H1 (cell line): Measurements from ENCODE around the gene WASHC4. TPM values are rescaled to one million over a fixed set of nuclear protein-coding genes. Genes with fewer than 3 reads are reported as not detected.

ENCODE experiments used
- CTCF ChIA-PET: fragments of 300-600 bp; sonication (Branson Sonifier 250); formaldehyde crosslinking; loops from one replicate; lab custom pipeline; 2021; ENCODE audit not compliant: partially characterized antibody; lab: Charles Lee
- POLR2A ChIA-PET: fragments of 300-600 bp; sonication (Branson Sonifier 250); formaldehyde crosslinking; loops from one replicate; lab custom pipeline; 2021; ENCODE audit warnings: inconsistent platforms; ENCODE audit not compliant: partially characterized antibody; lab: Charles Lee
- DNase-seq, 2 experiments: peaks; one replicate each; pipeline versions ENCODE4 v3.0.0 to v3.0.0-alpha.2; 2010 to 2022; ENCODE audit warnings: low spot score in 2 of 2, low read depth in 1 of 2, mixed read lengths in 1 of 2
- FAIRE-seq: peaks from 2 replicates; lab custom pipeline; 2011; peaks lifted over from hg19 to GRCh38; lab: Jason Lieb, UNC
- H2AFZ ChIP-seq: 2 replicates; pipeline ENCODE4 v1.8.1; 2012; ENCODE audit warnings: low read length, inconsistent platforms
- H2AK5ac ChIP-seq: 2 replicates; pipeline ENCODE4 v1.6.1; 2013; ENCODE audit warnings: low read depth, low read length
- H2BK120ac ChIP-seq: replicated peaks from 2 replicates; pipeline ENCODE3; 2013; ENCODE audit warnings: low read depth, low read length, inconsistent platforms
- H2BK12ac ChIP-seq: 2 replicates; pipeline ENCODE4 v1.6.1; 2013; ENCODE audit warnings: low read depth, low read length
- H2BK15ac ChIP-seq: 2 replicates; pipeline ENCODE4 v1.6.1; 2013; ENCODE audit warnings: low read length
- H2BK20ac ChIP-seq: 2 replicates; pipeline ENCODE4 v1.6.1; 2013; ENCODE audit warnings: low read length
- H2BK5ac ChIP-seq: 2 replicates; pipeline ENCODE4 v1.6.1; 2013; ENCODE audit warnings: low read depth, low read length
- H3K14ac ChIP-seq: 2 replicates; pipeline ENCODE4 v1.6.1; 2013; ENCODE audit warnings: inconsistent platforms; ENCODE audit not compliant: insufficient read length
- H3K18ac ChIP-seq: 2 replicates; pipeline ENCODE4 v1.6.1; 2013; ENCODE audit warnings: low read length; ENCODE audit errors: extremely low read depth
- H3K23ac ChIP-seq: 2 replicates; pipeline ENCODE4 v1.6.1; 2013; ENCODE audit warnings: inconsistent platforms; ENCODE audit not compliant: insufficient read length
- H3K23me2 ChIP-seq: 2 replicates; pipeline ENCODE4 v1.6.1; 2013; ENCODE audit warnings: low read depth, low read length
- H3K27ac ChIP-seq: 2 replicates; pipeline ENCODE4 v1.6.1; 2011; ENCODE audit warnings: low read depth, low read length, inconsistent platforms
- H3K27me3 ChIP-seq, 4 experiments: replicated peaks in 1 of 4; 1 replicate in 1 of 4; 2 replicates in 3 of 4; pipeline versions ENCODE4 v1.6.1 to v1.8.1; 2011 to 2013; ENCODE audit warnings: low read length in 3 of 4, mild to moderate bottlenecking in 3 of 4, inconsistent platforms in 2 of 4, mixed read lengths in 2 of 4, moderate library complexity in 1 of 4; ENCODE audit not compliant: control insufficient read depth in 3 of 4, insufficient read depth in 3 of 4; ENCODE audit errors: extremely low read depth in 1 of 4
- H3K36me3 ChIP-seq, 4 experiments: 2 replicates each; pipeline versions ENCODE4 v1.6.1 to v1.8.1; 2011 to 2013; ENCODE audit warnings: mild to moderate bottlenecking in 4 of 4, low read length in 3 of 4, moderate library complexity in 2 of 4, control low read depth in 1 of 4, inconsistent platforms in 1 of 4; ENCODE audit not compliant: insufficient read depth in 4 of 4, control insufficient read depth in 2 of 4
- H3K4ac ChIP-seq: replicated peaks from 2 replicates; pipeline ENCODE3; 2013; ENCODE audit warnings: low read length, low read depth, mixed read lengths, inconsistent platforms; ENCODE audit not compliant: insufficient read length
- H3K4me1 ChIP-seq, 4 experiments: replicated peaks in 1 of 4; 1 replicate in 1 of 4; 2 replicates in 3 of 4; pipeline versions ENCODE4 v1.6.1 to v1.8.1; 2011 to 2013; ENCODE audit warnings: low read length in 3 of 4, inconsistent platforms in 2 of 4, mixed read lengths in 1 of 4; ENCODE audit not compliant: insufficient read depth in 4 of 4, control insufficient read depth in 3 of 4
- H3K4me2 ChIP-seq, 2 experiments: 2 replicates each; pipeline versions ENCODE4 v1.6.1 to v1.8.1; 2011 to 2013; ENCODE audit warnings: low read depth in 2 of 2, low read length in 2 of 2, control low read depth in 1 of 2, inconsistent platforms in 1 of 2, mild to moderate bottlenecking in 1 of 2; ENCODE audit not compliant: insufficient read depth in 1 of 2
- H3K4me3 ChIP-seq, 4 experiments: fragments of 200-600, 300-600 bp in 1 of 4; sonication (generic), shearing (Covaris generic), sonication (Bioruptor Twin) in 1 of 4; 2 replicates each; pipeline versions ENCODE4 v1.5.1 to v1.8.1; 2011 to 2016; ENCODE audit warnings: low read length in 4 of 4, low read depth in 3 of 4, control low read depth in 2 of 4, inconsistent platforms in 2 of 4, mild to moderate bottlenecking in 2 of 4, mixed read lengths in 1 of 4, moderate library complexity in 1 of 4; ENCODE audit not compliant: insufficient read depth in 2 of 4; ENCODE audit errors: extremely low read depth in 1 of 4
- H3K56ac ChIP-seq: replicated peaks from 2 replicates; pipeline ENCODE3; 2013; ENCODE audit warnings: low read depth, mild to moderate bottlenecking, mixed read lengths, low read length, inconsistent platforms; ENCODE audit not compliant: insufficient read length
- H3K79me1 ChIP-seq: 2 replicates; pipeline ENCODE4 v1.6.1; 2013; ENCODE audit warnings: low read depth, low read length, control low read depth
- H3K79me2 ChIP-seq, 2 experiments: 2 replicates each; pipeline versions ENCODE4 v1.6.1 to v1.8.1; 2012 to 2013; ENCODE audit warnings: low read length in 2 of 2, mild to moderate bottlenecking in 2 of 2, inconsistent platforms in 1 of 2; ENCODE audit not compliant: insufficient read depth in 2 of 2, control insufficient read depth in 1 of 2
- H3K9ac ChIP-seq, 4 experiments: replicated peaks in 1 of 4; 1 replicate in 1 of 4; 2 replicates in 3 of 4; pipeline versions ENCODE4 v1.6.1 to v1.8.1; 2011 to 2013; ENCODE audit warnings: low read depth in 3 of 4, low read length in 3 of 4, control low read depth in 2 of 4, mild to moderate bottlenecking in 2 of 4, moderate library complexity in 2 of 4, inconsistent platforms in 1 of 4; ENCODE audit errors: extremely low read depth in 1 of 4
- H3K9me3 ChIP-seq, 2 experiments: 2 replicates each; pipeline versions ENCODE4 v1.6.1 to v1.8.1; 2012 to 2013; ENCODE audit warnings: mild to moderate bottlenecking in 2 of 2, moderate library complexity in 2 of 2, control low read depth in 1 of 2, inconsistent platforms in 1 of 2, low read depth in 1 of 2, low read length in 1 of 2, mixed read lengths in 1 of 2; ENCODE audit not compliant: insufficient read depth in 2 of 2
- H4K20me1 ChIP-seq, 2 experiments: replicated peaks in 1 of 2; 2 replicates each; pipeline versions ENCODE3 to v1.8.1; 2011 to 2013; ENCODE audit warnings: inconsistent platforms in 2 of 2, low read length in 2 of 2, mild to moderate bottlenecking in 1 of 2; ENCODE audit not compliant: insufficient read depth in 2 of 2, control insufficient read depth in 1 of 2
- H4K5ac ChIP-seq: 2 replicates; pipeline ENCODE4 v1.6.1; 2013; ENCODE audit warnings: low read length, low read depth, mixed read lengths, inconsistent platforms; ENCODE audit not compliant: insufficient read length
- H4K8ac ChIP-seq: 2 replicates; pipeline ENCODE4 v1.8.0; 2013; ENCODE audit warnings: mild to moderate bottlenecking, moderate library complexity, low read length, inconsistent platforms; ENCODE audit not compliant: insufficient read depth; ENCODE audit errors: extremely low read depth
- H4K91ac ChIP-seq: replicated peaks from 2 replicates; pipeline ENCODE3; 2013; ENCODE audit warnings: low read length, mixed read lengths, inconsistent platforms; ENCODE audit not compliant: insufficient read length
- KDM1A ChIP-seq: fragments of 200-600, 300-600 bp; sonication (generic); IDR thresholded peaks from 2 replicates; pipeline ENCODE4 v1.7.1; 2016; ENCODE audit warnings: mild to moderate bottlenecking, low read length, borderline replicate concordance
- MAFK ChIP-seq: IDR thresholded peaks from 2 replicates; pipeline ENCODE4 v1.6.1; 2012; ENCODE audit warnings: low read depth, mild to moderate bottlenecking, improper control_type of control experiment, low read length
- NRF1 ChIP-seq: IDR thresholded peaks from 2 replicates; pipeline ENCODE4 v1.6.1; 2011; ENCODE audit warnings: mild to moderate bottlenecking, low read depth, low read length, improper control_type of control experiment
- SP1 ChIP-seq: IDR thresholded peaks from 2 replicates; pipeline ENCODE4 v1.6.1; 2011; ENCODE audit warnings: low read depth, low read length
- SP4 ChIP-seq: IDR thresholded peaks from 2 replicates; pipeline ENCODE4 v1.6.1; 2012; ENCODE audit warnings: low read length, inconsistent platforms
- SRF ChIP-seq: IDR thresholded peaks from 2 replicates; pipeline ENCODE4 v1.6.1; 2011; ENCODE audit warnings: mild to moderate bottlenecking, low read depth, low read length, moderate library complexity
- TBP ChIP-seq: IDR thresholded peaks from 2 replicates; pipeline ENCODE4 v1.6.1; 2011; ENCODE audit warnings: low read depth, low read length, improper control_type of control experiment
- WGBS, 2 experiments: shearing (Covaris generic) in 1 of 2; methylation state at CpG; one replicate each; pipeline versions ENCODE4 v1.1.6 to v1.1.7; 2013 to 2015; ENCODE audit warnings: low lambda C conversion rate in 2 of 2, mixed read lengths in 2 of 2, inconsistent platforms in 1 of 2, low coverage in 1 of 2, missing lambda C conversion rate in 1 of 2; ENCODE audit not compliant: insufficient replicate concordance in 2 of 2, insufficient coverage in 1 of 2, insufficient read length in 1 of 2; ENCODE audit errors: extremely low coverage in 1 of 2, missing lambda C conversion rate in 1 of 2; 5-methylcytosine and 5-hydroxymethylcytosine counted together
- polyA plus RNA-seq, 7 experiments: library from polyadenylated mRNA; depleted of rRNA in 3 of 7; stranded (reverse) in 5 of 7; unstranded in 2 of 7; fragments of >200 nt in 5 of 7; fragments of 200-250 nt in 2 of 7; gene quantifications; 1 replicate in 5 of 7; 2 replicates in 1 of 7; 4 replicates in 1 of 7; pipeline versions ENCODE4 v1.2.1 to v1.2.3, GENCODE V29; 2011 to 2013; ENCODE audit warnings: missing spikeins in 2 of 7, mixed read lengths in 2 of 7
- total RNA-seq: library from RNA; stranded (reverse); fragmentation: NEBNext Ultra II Directional; extraction: Animal tissue kit (Norgen Biotek cat#: 25700); gene quantifications from 2 replicates; pipeline ENCODE4 v1.2.1, GENCODE V29; 2021

WASHC4 gene
- total and polyA plus RNA-seq, 2 of the 8 experiments (the other 6 are each of a cell fraction or from before 2014, with no cell fraction given): 13.0 to 38.5 TPM

GRCh38 chr12:105164068-105164467, 56.5 kb downstream of the WASHC4 start:
- no peak overlapping the region for H2BK15ac ChIP-seq
- no peak overlapping the region for H3K4me3 ChIP-seq
- no peak for DNase-seq
- no peaks in the 10 kb centered on the region for H3K9me3 ChIP-seq
- no peaks in the 10 kb centered on the region for H4K20me1 ChIP-seq
- no peak overlapping the region for H2AFZ ChIP-seq
- H3K27ac ChIP-seq: no peak overlapping the region
- no peak overlapping the region for H4K8ac ChIP-seq
- H3K79me1 ChIP-seq: no peaks in the 10 kb centered on the region
- H3K9ac ChIP-seq: no peak overlapping the region
- H3K4me2 ChIP-seq: no peak overlapping the region
- 92% methylated on average over 2 of the region's 2 CpGs; no CpG with 5 or more reads in 1 of the 2 experiments for WGBS, 2 experiments
- H2BK5ac ChIP-seq: no peak overlapping the region
- H3K4me1 ChIP-seq: no peaks in the 10 kb centered on the region
- no peak overlapping the region for H3K56ac ChIP-seq
- no peak overlapping the region for H2BK12ac ChIP-seq
- no peak overlapping the region for H4K5ac ChIP-seq
- H3K14ac ChIP-seq: no peak overlapping the region
- H3K4ac ChIP-seq: no peak overlapping the region
- H3K23me2 ChIP-seq: no peaks in the 10 kb centered on the region
- no peak overlapping the region for H2AK5ac ChIP-seq
- H3K23ac ChIP-seq: no peak overlapping the region
- H4K91ac ChIP-seq: no peak overlapping the region
- no peaks in the 10 kb centered on the region for H3K27me3 ChIP-seq
- CTCF ChIA-PET: no interaction called here
- no peaks in the 10 kb centered on the region for H3K79me2 ChIP-seq
- H3K18ac ChIP-seq: no peak overlapping the region
- H2BK20ac ChIP-seq: no peak overlapping the region
- TF ChIP-seq MAFK: no peak
- no peak for TF ChIP-seq SRF
- TF ChIP-seq NRF1: no peak
- no peak for TF ChIP-seq KDM1A
- TF ChIP-seq TBP: no peak
- TF ChIP-seq SP4: no peak
- no peak for TF ChIP-seq SP1
- TF ChIP-seq, all 59 proteins: peak for 0
- no peak for FAIRE-seq
- H3K36me3 ChIP-seq: peaks cover 0 to 81% (median 32%) of the 10 kb centered on the region in 4 experiments; a peak in 6 of 8 replicates
- POLR2A ChIA-PET: interaction anchor here (1.4 kb wide), 1 partner anchor 21 kb away, joined by 3 read pairs; no protein-coding TSS in a partner anchor
- no peak overlapping the region for H2BK120ac ChIP-seq
